SK-N-SH treated with all-trans-retinoic acid at 6 μM for 48 hours (cell line): Measurements from ENCODE around the gene CHRNA3.

Experiments
- OSR1 ChIP-seq: fragments of 250-450 bp; sonication (Bioruptor Pico); IDR thresholded peaks from 2 replicates; pipeline ENCODE4 v1.8.0; 2022; ENCODE audit warnings: moderate library complexity, mild to moderate bottlenecking, inconsistent platforms
- RARB ChIP-seq: fragments of 250-450 bp; sonication (Bioruptor Pico); IDR thresholded peaks from 2 replicates; pipeline ENCODE4 v1.8.0; 2021; ENCODE audit warnings: mild to moderate bottlenecking, moderate library complexity
- ZC3H10 ChIP-seq: fragments of 250-450 bp; sonication (Bioruptor Pico); IDR thresholded peaks from 2 replicates; pipeline ENCODE4 v1.5.1; 2021; ENCODE audit warnings: mild to moderate bottlenecking, moderate library complexity

GRCh38 chr15:78565097-78565950 lies 55.5 kb downstream of the CHRNA3 start, which contains the start of gene CHRNA5:
- no peak for TF ChIP-seq OSR1 (CRISPR knock-in tag)
- TF ChIP-seq ZC3H10 (CRISPR knock-in tag): no peak
- no peak for TF ChIP-seq RARB (CRISPR knock-in tag)
